Endothelial cell of umbilical vein (primary cell): ENCODE measurements around the gene LRRC27. TPM values are rescaled to one million over a fixed set of nuclear protein-coding genes. Genes with fewer than 3 reads are reported as not detected.

ENCODE experiments used
- BruUV-seq: library from RNA; stranded (reverse); fragments of 400-500 nt; replicated peaks from 2 replicates; lab custom pipeline; 2021; lab: Mats Ljungman, UMichigan
- CTCF ChIA-PET: fragments of 300-600, 350-600 bp; sonication (Branson Sonifier 250); formaldehyde crosslinking; loops from one replicate; lab custom pipeline; 2021; ENCODE audit warnings: antibody characterized with exemption, inconsistent platforms; lab: Charles Lee
- POLR2A ChIA-PET: fragments of 300-600, 350-600 bp; sonication (Branson Sonifier 250); formaldehyde crosslinking; loops from one replicate; lab custom pipeline; 2021; ENCODE audit warnings: antibody characterized with exemption, inconsistent platforms; lab: Charles Lee
- DNase-seq: peaks from one replicate; pipeline ENCODE4 v3.0.0-alpha.2; 2011; ENCODE audit warnings: low read depth, low spot score
- FAIRE-seq: peaks from 2 replicates; lab custom pipeline; 2011; peaks lifted over from hg19 to GRCh38; lab: Jason Lieb, UNC
- H2AFZ ChIP-seq: 2 replicates; pipeline ENCODE4 v1.6.0; 2012; ENCODE audit warnings: low read depth, low read length, control low read depth, inconsistent platforms
- H3K27ac ChIP-seq: 2 replicates; pipeline ENCODE4 v1.5.1; 2011; ENCODE audit warnings: low read depth, mild to moderate bottlenecking, control low read depth, low read length, moderate library complexity; ENCODE audit not compliant: insufficient read depth
- H3K27me3 ChIP-seq, 2 experiments: 2 replicates each; pipeline versions ENCODE4 v1.6.0 to v1.6.1; 2011; ENCODE audit warnings: low read length in 2 of 2, mixed read lengths in 1 of 2; ENCODE audit not compliant: control insufficient read depth in 2 of 2, insufficient read depth in 2 of 2
- H3K36me3 ChIP-seq, 2 experiments: 2 replicates in 1 of 2; 3 replicates in 1 of 2; pipeline ENCODE4 v1.5.1; 2011; ENCODE audit warnings: low read length in 2 of 2, mild to moderate bottlenecking in 1 of 2, moderate library complexity in 1 of 2; ENCODE audit not compliant: control insufficient read depth in 2 of 2, insufficient read depth in 2 of 2; ENCODE audit errors: extremely low read depth in 1 of 2
- H3K4me1 ChIP-seq: 3 replicates; pipeline ENCODE4 v1.5.1; 2011; ENCODE audit warnings: mild to moderate bottlenecking, low read length; ENCODE audit not compliant: control insufficient read depth, insufficient read depth; ENCODE audit errors: extremely low read depth
- H3K4me2 ChIP-seq: 2 replicates; pipeline ENCODE4 v1.6.1; 2011; ENCODE audit warnings: low read length, control low read depth, mixed read lengths; ENCODE audit not compliant: insufficient read depth
- H3K4me3 ChIP-seq, 3 experiments: fragments of 200-600 bp in 1 of 3; sonication (generic), shearing (Covaris generic) in 1 of 3; replicated peaks in 1 of 3; 2 replicates each; pipeline ENCODE4 v1.5.1; 2011 to 2016; ENCODE audit warnings: control low read depth in 3 of 3, low read length in 3 of 3, mild to moderate bottlenecking in 2 of 3, inconsistent platforms in 1 of 3, low read depth in 1 of 3, moderate library complexity in 1 of 3; ENCODE audit not compliant: insufficient read depth in 1 of 3
- H3K79me2 ChIP-seq: 2 replicates; pipeline ENCODE4 v1.6.0; 2012; ENCODE audit warnings: low read length, inconsistent platforms; ENCODE audit not compliant: control insufficient read depth, insufficient read depth
- H3K9ac ChIP-seq: replicated peaks from 2 replicates; pipeline ENCODE3; 2011; ENCODE audit warnings: low read length, control low read depth; ENCODE audit not compliant: insufficient read depth; ENCODE audit errors: extremely low read depth
- H3K9me1 ChIP-seq: replicated peaks from 3 replicates; pipeline ENCODE4 v1.6.0; 2011; ENCODE audit warnings: mild to moderate bottlenecking, low read length; ENCODE audit not compliant: control insufficient read depth, insufficient read depth; ENCODE audit errors: extremely low read depth
- H3K9me3 ChIP-seq: replicated peaks from 2 replicates; pipeline ENCODE4 v1.5.1; 2012; ENCODE audit warnings: low read length, inconsistent platforms; ENCODE audit not compliant: control insufficient read depth, insufficient read depth
- H4K20me1 ChIP-seq: replicated peaks from 2 replicates; pipeline ENCODE3; 2011; ENCODE audit warnings: mild to moderate bottlenecking, low read length; ENCODE audit not compliant: control insufficient read depth, insufficient read depth; ENCODE audit errors: extremely low read depth
- CTCF ChIP-seq, 2 donors: IDR thresholded peaks; 1 replicate in 1 of 2; 2 replicates in 1 of 2; pipeline ENCODE4 v1.5.1; 2011; ENCODE audit warnings: low read length in 2 of 2, mild to moderate bottlenecking in 2 of 2, moderate library complexity in 2 of 2, control low read depth in 1 of 2, inconsistent platforms in 1 of 2, low read depth in 1 of 2; ENCODE audit not compliant: insufficient read depth in 1 of 2; ENCODE audit errors: extremely low read depth in 1 of 2
- EZH2 ChIP-seq: IDR thresholded peaks from 2 replicates; pipeline ENCODE4 v1.6.1; 2012; ENCODE audit warnings: borderline replicate concordance, low read depth, mild to moderate bottlenecking, moderate library complexity, low read length, inconsistent platforms; ENCODE audit not compliant: severe bottlenecking
- FOS ChIP-seq: IDR thresholded peaks from 2 replicates; pipeline ENCODE4 v1.6.1; 2011; ENCODE audit warnings: mild to moderate bottlenecking, low read length, moderate library complexity, borderline replicate concordance; ENCODE audit not compliant: insufficient read depth
- GATA2 ChIP-seq: IDR thresholded peaks from 2 replicates; pipeline ENCODE4 v1.7.0; 2011; ENCODE audit warnings: low read depth, mild to moderate bottlenecking, moderate library complexity, mixed read lengths, low read length; ENCODE audit not compliant: insufficient read length, insufficient read depth
- JUN ChIP-seq: IDR thresholded peaks from 2 replicates; pipeline ENCODE4 v1.6.1; 2011; ENCODE audit warnings: borderline replicate concordance, low read depth; ENCODE audit not compliant: insufficient read length, insufficient read depth
- MAX ChIP-seq: IDR thresholded peaks from 2 replicates; pipeline ENCODE4 v1.6.1; 2011; ENCODE audit not compliant: insufficient read depth, insufficient read length
- MYC ChIP-seq: IDR thresholded peaks from one replicate; pipeline ENCODE4 v1.6.1; 2011; ENCODE audit warnings: mild to moderate bottlenecking, low read depth, low read length
- POLR2A ChIP-seq: IDR thresholded peaks from 2 replicates; pipeline ENCODE4 v1.6.1; 2012; ENCODE audit warnings: low read depth, mild to moderate bottlenecking, control low read depth, low read length
- POLR2AphosphoS5 ChIP-seq: IDR thresholded peaks from 2 replicates; pipeline ENCODE4 v1.6.1; 2012; ENCODE audit warnings: low read depth, mild to moderate bottlenecking, control low read depth, low read length, moderate library complexity; ENCODE audit not compliant: insufficient read depth
- dilution Hi-C: fragments of 300-500 bp; cut with MboI; formaldehyde crosslinking; loops from one replicate; pipeline ENCODE4 v1.15.0; 2019; ENCODE audit warnings: low sequenced_read_pairs; ENCODE audit not compliant: extremely low pct_ligation_motif_present
- intact Hi-C: fragments of 100-400 bp; cut with micrococcal nuclease; formaldehyde crosslinking; loops from one replicate; pipeline ENCODE4 v1.10.0; 2022
- polyA plus RNA-seq, 4 experiments: library from polyadenylated mRNA; depleted of rRNA in 3 of 4; stranded (reverse) in 3 of 4; unstranded in 1 of 4; fragments of >200 nt; gene quantifications; 2 replicates each; pipeline versions ENCODE4 v1.2.1 to v1.2.3, GENCODE V29; 2011 to 2012; ENCODE audit warnings: missing spikeins in 1 of 4
- total RNA-seq: library from RNA; stranded (reverse); gene quantifications from 2 replicates; pipeline ENCODE4 v1.2.3, GENCODE V29; 2021

LRRC27 gene
- total and polyA plus RNA-seq, 2 donors (not counting 3 experiments of a cell fraction or from before 2014, with no cell fraction given), result 8.3 to 13.6 TPM

GRCh38 chr10:132385389-132385667 lies 53.3 kb downstream of the LRRC27 start:
- ChIA-PET CTCF (no interaction called here), POLR2A (no interaction called here)
- Histone ChIP-seq H3K9me1 (no peaks in the 10 kb centered on the region), H3K36me3 (no peaks in the 10 kb centered on the region), H3K4me2 (no peak overlapping the region), H3K27me3 (peaks cover 0 to 2% of the 10 kb centered on the region in 2 experiments), H3K79me2 (no peaks in the 10 kb centered on the region), H3K9me3 (no peaks in the 10 kb centered on the region), H3K4me1 (no peaks in the 10 kb centered on the region), H3K27ac (no peak overlapping the region), H3K4me3 (no peak overlapping the region), H2AFZ (no peak overlapping the region), H4K20me1 (no peaks in the 10 kb centered on the region), H3K9ac (no peak overlapping the region)
- dilution Hi-C loops (no loop called here), intact Hi-C loops (loop anchor here (5.0 kb wide), 1 partner anchor 252 kb away; no protein-coding TSS in a partner anchor)
- DNase-seq (no peak), FAIRE-seq (no peak)
- no TSS peak for BruUV-seq
- TF ChIP-seq POLR2AphosphoS5 (no peak), EZH2 (no peak), JUN (no peak), MAX (no peak), CTCF (IDR thresholded peaks at IDR 0.05; ENCODE audit: extremely low read depth in 1 of 2, insufficient read depth in 1 of 2, low read depth in 1 of 2, low read length in 2 of 2) (no peak), GATA2 (no peak), FOS (no peak), MYC (no peak), POLR2A (no peak)
